ENCODE measurements around the gene IDH3A.

DNA sequence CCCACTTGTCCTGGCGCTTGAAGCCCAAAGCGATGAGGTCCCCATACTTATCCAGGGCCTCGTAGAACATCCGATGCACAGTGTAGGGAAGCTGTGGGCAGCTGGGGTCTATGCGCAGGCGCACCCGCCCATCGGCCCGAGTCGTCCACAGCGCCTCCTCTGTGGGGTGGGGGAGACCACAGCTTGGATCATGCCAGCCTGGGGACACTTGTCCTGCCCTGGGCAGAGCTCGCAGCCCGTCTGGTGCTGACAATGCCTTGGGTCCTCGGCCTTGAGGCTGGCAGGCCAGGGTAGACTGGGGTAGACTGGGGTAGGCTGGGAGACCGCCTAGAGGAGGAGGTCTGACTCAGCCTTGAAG is 45.4 kb downstream of the IDH3A start:
- TF ChIP-seq EZH2 (IDR thresholded peaks at IDR 0.05; ENCODE audit: low read length, missing control alignments), result no peak
- TF ChIP-seq, protein P1, sequence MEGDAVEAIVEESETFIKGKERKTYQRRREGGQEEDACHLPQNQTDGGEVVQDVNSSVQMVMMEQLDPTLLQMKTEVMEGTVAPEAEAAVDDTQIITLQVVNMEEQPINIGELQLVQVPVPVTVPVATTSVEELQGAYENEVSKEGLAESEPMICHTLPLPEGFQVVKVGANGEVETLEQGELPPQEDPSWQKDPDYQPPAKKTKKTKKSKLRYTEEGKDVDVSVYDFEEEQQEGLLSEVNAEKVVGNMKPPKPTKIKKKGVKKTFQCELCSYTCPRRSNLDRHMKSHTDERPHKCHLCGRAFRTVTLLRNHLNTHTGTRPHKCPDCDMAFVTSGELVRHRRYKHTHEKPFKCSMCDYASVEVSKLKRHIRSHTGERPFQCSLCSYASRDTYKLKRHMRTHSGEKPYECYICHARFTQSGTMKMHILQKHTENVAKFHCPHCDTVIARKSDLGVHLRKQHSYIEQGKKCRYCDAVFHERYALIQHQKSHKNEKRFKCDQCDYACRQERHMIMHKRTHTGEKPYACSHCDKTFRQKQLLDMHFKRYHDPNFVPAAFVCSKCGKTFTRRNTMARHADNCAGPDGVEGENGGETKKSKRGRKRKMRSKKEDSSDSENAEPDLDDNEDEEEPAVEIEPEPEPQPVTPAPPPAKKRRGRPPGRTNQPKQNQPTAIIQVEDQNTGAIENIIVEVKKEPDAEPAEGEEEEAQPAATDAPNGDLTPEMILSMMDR (conservative IDR thresholded peaks at IDR 0.05 in 1 of 2, IDR thresholded peaks at IDR 0.05 in 1 of 2; ENCODE audit: low read depth in 1 of 2, low read length in 2 of 2), result no peak

All from fibroblast of lung (primary cell).